Measurements from ENCODE around the gene BHLHE23.

BHLHE23 gene

GRCh38 chr20:62987114-62987513, 19.6 kb downstream of the BHLHE23 start:
- DNase-seq = no peak

DNA sequence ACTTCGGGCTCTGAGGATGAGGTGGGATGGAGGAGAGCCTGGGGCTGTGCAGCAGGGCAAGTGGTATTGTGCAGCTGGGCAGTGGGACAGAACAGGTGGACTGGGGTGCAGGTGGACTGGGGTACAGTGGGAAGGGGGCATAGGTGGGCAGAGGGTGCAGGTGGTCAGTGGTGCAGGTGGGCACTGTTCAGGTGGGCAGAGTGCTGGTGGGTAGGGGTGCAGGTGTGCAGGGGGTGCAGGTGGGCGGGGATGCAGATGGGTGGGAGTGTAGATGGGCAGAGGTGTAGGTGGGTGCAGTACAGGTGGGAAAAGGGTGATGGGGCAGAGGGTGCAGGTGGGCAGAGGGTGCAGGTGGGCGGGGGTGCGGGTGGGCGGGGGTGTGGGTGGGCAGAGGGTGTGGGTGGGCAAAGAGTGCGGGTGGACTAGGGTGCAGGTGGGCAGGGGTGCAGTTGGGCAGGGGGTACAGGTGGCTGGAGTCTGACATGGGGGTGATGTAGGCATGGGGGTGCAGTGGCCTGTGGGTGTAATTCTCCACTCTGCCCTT, 20.4 kb downstream of the BHLHE23 start:
- no peak for DNase-seq

GRCh38 chr20:62985444-62985778, 21.4 kb downstream of the BHLHE23 start:
- DNase-seq = no peak

- DNase-seq = peak; percentile 26
Measured at GRCh38 chr20:62984666-62985443, 21.9 kb downstream of the BHLHE23 start.

DNA sequence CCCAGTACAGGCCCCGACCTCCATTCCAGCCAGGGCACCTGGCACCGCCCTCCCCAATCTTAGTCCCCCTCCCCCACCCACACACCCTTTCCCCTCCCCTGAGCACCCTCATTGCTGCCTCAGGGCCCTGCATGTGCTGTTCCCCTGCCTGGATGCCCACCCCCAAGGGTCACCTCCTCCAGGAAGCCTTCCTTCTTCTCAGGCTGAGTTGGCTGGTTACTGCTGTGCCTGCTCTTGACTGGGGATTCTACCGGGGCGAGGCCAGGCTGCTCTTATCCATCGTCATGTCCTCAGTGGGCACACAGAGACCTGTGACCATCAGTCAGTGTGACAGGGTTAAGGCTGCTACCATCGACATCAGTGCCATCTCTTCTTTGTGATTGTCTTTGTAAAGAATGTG, 23.6 kb downstream of the BHLHE23 start:
- no peak for DNase-seq

DNA sequence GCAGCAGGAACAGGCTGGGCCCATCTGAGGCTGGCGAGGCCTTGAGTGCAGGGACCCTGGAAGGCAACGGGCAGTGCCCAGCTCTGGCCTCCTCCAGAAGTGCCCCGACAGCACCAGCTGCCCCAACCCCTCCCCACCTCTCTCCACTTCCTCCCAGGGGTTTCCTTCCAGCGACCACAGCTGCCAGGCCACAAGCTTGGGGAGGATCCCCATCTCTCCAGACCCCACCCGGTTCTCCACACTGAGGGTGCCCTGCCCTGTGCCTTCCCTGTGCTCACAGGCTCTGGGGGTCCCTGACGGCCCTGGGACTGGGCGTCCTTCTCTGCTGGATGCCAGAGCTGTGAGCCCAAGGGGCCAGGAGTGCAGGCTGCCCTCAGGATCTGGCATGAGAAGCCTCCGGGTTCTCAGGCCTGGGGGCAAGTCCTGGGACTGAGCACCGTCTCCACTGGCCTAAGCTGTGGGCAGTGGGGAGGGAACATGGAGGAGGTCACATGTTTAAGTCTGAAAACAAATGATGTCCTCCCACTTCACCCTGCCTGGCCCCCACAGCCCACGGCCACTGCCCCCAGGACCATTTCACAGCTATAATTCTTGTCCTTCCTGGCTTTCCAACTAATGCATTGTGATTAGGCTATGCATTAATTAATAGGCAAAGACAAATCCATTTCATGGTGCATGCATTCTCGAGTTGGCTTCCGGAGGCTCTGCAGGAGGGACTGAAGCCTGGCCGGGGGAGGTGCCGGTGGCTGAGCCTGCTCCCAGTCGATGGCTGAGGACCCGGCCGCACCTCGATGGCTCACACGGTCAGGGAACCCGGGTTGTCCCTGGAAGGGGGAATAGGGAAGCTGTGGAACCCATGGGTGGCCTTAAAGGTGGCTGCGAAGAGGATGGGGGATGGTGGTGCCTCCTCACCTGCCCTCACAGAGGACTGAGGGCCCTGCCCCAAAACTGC, 24.4 kb downstream of the BHLHE23 start:
- DNase-seq = no peak

GRCh38 chr20:62980970-62981369, 25.8 kb downstream of the BHLHE23 start:
- peak; percentile 2 for DNase-seq

GRCh38 chr20:62980380-62980960, 26.3 kb downstream of the BHLHE23 start:
- DNase-seq = no peak

DNA sequence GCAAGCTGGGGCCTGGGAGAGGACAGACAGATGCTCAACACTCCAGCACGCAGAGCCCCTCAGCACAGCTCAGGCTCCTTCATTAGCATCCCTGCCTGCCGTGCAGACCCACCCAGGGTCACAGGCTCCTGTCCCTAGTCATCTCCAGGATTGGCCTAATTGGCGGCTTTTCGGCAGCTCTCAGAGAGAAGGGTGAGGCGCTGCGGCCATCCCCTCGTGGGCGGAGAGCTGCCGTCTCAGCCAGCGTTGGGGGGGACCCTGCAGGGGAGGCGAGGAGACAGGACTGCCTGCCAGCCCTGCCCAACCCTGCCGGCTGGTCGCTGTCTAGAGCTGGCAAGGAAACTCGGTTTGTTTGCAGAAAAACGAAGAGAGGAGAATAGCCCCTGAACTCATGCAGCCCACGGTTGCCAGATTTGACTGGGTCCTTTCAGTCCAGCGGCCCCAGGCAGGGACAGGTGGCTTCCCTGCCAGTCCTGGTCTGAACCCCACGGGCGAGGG, 26.8 kb downstream of the BHLHE23 start:
- no peak for DNase-seq

GRCh38 chr20:62979310-62979709, 27.5 kb downstream of the BHLHE23 start:
- no peak for DNase-seq

- no peak for DNase-seq
Measured at GRCh38 chr20:62978561-62978943, 28.2 kb downstream of the BHLHE23 start.

- no peak for DNase-seq
Measured at GRCh38 chr20:62977613-62978560, 28.9 kb downstream of the BHLHE23 start.

GRCh38 chr20:62976886-62977285, 29.9 kb downstream of the BHLHE23 start:
- no peak for DNase-seq

DNA sequence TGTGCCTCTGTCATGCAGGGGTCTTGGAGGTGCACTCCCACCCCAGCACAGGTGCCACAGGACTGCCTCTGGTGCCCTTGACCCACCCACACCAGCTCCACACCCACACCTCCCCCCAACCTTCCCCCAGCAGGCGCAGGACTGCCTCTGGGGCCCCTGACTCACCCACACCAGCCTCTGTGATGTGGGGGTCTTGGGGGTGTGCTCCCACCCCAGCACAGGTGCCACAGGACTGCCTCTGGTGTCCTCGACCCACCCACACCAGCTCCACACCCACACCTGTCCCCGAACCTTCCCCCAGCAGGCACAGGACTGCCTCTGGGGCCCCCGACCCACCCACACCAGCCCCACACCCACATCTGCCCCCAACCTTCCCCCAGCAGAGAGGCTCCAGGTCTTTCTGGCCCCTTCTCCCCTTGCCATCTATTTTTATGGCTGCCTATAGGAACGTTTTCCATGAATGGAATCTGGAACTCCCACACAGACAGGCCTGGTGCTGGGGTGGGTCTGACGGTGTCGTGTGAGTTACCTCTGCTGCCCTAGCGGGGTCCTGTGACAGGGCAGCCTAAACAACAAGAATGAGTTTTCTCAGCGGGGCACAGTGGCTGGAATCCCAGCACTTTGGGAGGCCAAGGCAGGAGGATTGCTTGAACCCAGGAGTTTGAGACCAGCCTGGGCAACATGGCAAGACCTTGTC, 30.8 kb downstream of the BHLHE23 start:
- DNase-seq = no peak

DNA sequence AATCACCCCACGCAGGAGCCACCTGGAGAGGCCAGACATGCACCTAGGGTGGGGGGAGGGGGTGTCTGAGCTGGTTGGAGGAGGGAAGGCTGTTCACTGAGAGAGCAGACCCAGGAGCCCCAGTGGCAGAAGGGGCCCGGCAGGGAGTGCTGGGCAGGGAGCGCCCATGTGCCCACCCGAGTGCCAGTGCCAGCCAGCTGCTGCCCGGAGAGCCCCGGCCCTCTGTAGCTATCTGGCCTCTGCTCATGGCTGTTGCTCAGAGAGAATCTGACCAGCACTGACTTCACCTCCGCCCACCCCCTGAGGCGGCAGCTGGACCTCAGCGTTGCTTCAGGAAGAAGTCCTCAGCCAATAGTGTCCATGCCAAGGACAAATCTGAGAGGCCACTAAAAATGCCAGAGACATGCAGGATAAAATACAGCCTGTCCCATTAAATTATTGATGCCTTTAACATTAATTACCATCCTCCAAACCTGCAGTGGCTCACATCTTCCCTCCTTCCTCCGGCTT, 31.5 kb downstream of the BHLHE23 start:
- DNase-seq = no peak

DNA sequence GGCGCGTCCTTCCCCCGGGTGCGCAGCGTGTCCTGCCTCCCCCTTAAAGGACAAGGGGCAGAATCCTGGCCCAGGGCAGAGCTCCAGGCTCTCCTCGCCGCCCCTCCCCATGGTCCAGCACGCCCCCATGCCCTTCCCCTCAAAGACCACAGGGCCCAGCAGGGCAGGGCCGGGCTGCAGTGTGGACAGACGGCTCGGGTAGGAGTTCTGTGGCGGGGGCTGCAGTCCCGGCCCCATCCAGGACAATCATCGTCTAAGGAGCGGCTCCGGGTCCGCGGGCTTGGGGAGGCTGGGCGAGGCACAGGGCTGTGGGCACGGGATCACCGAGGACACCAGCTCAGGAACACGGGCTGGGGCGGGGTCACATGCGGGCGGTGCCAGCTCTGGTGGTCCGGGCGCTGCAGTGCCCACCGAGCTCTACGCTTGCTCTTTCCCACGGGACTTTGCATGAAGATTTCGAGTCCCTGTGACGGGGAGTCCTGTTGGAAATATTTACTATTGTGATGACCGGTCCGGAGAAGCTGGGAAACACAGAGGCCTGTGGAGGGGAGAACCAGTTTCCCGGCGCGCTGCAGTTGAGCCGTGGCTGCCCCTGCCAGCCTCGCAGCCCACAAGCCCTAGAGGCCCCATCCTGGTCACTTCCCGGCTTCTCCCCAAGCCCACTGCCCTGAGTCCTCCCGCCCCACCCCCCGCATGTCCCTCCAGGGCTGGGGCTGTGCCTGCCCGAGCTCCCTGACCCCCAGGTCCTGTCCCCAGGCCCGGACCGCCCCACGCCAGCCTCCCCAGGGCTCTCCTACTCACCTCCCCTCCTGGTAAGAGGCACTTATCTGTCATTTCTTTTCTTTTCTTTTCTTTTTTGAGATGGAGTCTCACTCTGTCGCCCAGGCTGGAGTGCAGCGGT, 33.7 kb downstream of the BHLHE23 start:
- DNase-seq = no peak

- DNase-seq = peak; percentile 74
Measured at GRCh38 chr20:62971950-62972844, 34.6 kb downstream of the BHLHE23 start.

DNA sequence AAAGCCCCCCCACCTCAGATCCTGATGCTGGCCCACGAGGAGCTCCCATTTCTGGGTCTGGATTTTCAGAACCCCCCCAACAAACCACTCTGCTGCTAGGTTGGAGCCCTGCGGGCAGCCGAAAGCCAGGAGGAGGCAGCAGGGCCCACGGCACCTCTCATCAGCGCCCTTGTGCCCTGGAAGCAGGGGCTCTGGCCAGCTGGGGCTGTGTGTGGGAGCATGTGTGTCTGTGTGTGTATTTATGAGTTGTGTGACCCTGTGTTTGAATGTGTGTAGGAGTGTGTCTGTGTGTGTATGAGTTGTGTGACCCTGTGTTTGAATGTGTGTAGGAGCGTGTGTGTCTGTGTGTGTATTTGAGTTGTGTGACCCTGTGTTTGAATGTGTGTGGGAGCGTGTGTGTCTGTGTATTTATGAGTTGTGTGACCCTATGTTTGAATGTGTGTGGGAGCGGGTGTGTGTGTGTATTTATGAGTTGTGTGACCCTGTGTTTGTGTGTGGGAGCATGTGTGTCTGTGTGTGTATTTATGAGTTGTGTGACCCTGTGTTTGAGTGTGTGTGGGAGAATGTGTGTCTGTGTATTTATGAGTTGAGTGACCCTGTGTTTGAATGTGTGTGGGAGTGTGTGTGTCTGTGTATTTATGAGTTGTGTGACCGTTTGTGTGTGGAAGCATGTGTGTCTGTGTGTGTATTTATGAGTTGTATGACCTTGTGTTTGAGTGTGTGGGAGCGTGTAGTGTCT, 35.4 kb downstream of the BHLHE23 start:
- DNase-seq = no peak
